HS-27A (cell line): ENCODE results near the gene EPGN.

Source experiments
- DNase-seq: peaks from one replicate; pipeline ENCODE4 v3.0.0-alpha.2; 2012; ENCODE audit warnings: low read depth, missing footprints

EPGN gene

GRCh38 chr4:74308215-74308614 lies at the start of gene EPGN:
EPGN (plus strand) TSS chr4:74308470; CDS start chr4:74308534, 64 bp downstream.
- no peak for DNase-seq

- DNase-seq: no peak
Measured at GRCh38 chr4:74258963-74259362, 49.3 kb upstream of the EPGN start.

- no peak for DNase-seq
Measured at GRCh38 chr4:74260036-74260435, 48.2 kb upstream of the EPGN start.

- no peak for DNase-seq
Measured at GRCh38 chr4:74262522-74262921, 45.7 kb upstream of the EPGN start.

GRCh38 chr4:74263551-74263950 lies 44.7 kb upstream of the EPGN start:
- DNase-seq: no peak

GRCh38 chr4:74266081-74266480 lies 42.2 kb upstream of the EPGN start:
- no peak for DNase-seq

- DNase-seq: no peak
Measured at GRCh38 chr4:74267998-74268606, 40.2 kb upstream of the EPGN start.

- no peak for DNase-seq
Measured at GRCh38 chr4:74268643-74269042, 39.6 kb upstream of the EPGN start.

GRCh38 chr4:74278490-74278889 lies 29.8 kb upstream of the EPGN start:
- DNase-seq: no peak

- DNase-seq: no peak
Measured at GRCh38 chr4:74279716-74280115, 28.6 kb upstream of the EPGN start.

GRCh38 chr4:74282926-74283325 lies 25.3 kb upstream of the EPGN start:
- no peak for DNase-seq

GRCh38 chr4:74283614-74284013 lies 24.7 kb upstream of the EPGN start:
- DNase-seq: peak; percentile 49

GRCh38 chr4:74284053-74284452 lies 24.2 kb upstream of the EPGN start:
- peak; percentile 74 for DNase-seq

- DNase-seq: no peak
Measured at GRCh38 chr4:74287164-74287563, 21.1 kb upstream of the EPGN start.

GRCh38 chr4:74287791-74288190 lies 20.5 kb upstream of the EPGN start:
- DNase-seq: no peak

GRCh38 chr4:74291471-74291870 lies 16.8 kb upstream of the EPGN start:
- no peak for DNase-seq

- no peak for DNase-seq
Measured at GRCh38 chr4:74292111-74292870, 16.0 kb upstream of the EPGN start.

- DNase-seq: no peak
Measured at GRCh38 chr4:74293558-74293957, 14.7 kb upstream of the EPGN start.

GRCh38 chr4:74294681-74295080 lies 13.6 kb upstream of the EPGN start:
- DNase-seq: no peak

GRCh38 chr4:74297539-74297938 lies 10.7 kb upstream of the EPGN start:
- DNase-seq: no peak

- DNase-seq: no peak
Measured at GRCh38 chr4:74304095-74304625, 4.1 kb upstream of the EPGN start.

- DNase-seq: no peak
Measured at GRCh38 chr4:74305000-74305399, 3.3 kb upstream of the EPGN start.

- DNase-seq: no peak
Measured at GRCh38 chr4:74307170-74307569, 1.1 kb upstream of the EPGN start.

GRCh38 chr4:74309223-74309622 lies 953 bp downstream of the EPGN start:
- no peak for DNase-seq
